NCI-H748 treated with DMSO at 0.1 percent for 48 hours (cell line): Measurements from ENCODE around the gene TXNDC12.
"Not testable (repeated sequence)": the region's sequence is repeated elsewhere in the genome, so short reads cannot be mapped to it uniquely, and the experiment has no call there.

Source experiments
- DNase-seq: peaks from one replicate; lab custom pipeline; 2025; lab: John Stamatoyannopoulos, UW

The TXNDC12 gene

GRCh38 chr1:52055066-52055865, at the start of gene TXNDC12:
Gene TXNDC12 (minus strand): TSS chr1:52055191. CDS start chr1:52055096, 95 bp downstream.
- DNase-seq, result peak; percentile 86

DNA sequence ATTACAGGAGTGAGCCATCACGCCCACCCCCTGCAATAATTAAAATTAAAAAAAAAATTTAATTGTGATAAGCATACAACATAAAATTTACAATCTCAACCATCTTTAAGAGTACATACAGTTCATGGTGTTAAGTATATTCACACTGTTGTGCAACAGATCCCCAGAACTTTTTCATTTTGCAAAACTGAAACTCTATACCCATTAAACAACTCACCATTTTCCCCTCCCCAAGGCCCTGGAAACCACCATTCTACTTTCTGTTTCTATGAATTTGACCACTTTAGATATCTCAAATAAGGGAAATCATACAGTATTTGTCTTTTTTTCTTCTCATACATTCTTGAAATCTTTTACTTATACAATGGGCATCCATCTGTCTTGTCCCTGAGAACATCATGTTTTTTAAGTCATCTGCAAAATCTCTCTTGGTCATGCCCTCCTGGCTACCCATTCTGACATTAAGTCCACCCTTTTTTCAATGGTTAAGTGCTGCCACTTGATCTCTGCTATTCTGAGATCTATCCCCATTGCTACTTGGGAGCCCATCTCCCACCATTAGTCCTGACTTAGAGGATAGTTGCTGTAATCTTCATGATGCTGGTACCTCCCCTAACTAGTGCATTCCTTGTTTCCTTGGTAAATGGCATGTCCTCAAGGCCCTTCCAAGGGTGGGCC, 47.5 kb upstream of the TXNDC12 start:
- no peak for DNase-seq

DNA sequence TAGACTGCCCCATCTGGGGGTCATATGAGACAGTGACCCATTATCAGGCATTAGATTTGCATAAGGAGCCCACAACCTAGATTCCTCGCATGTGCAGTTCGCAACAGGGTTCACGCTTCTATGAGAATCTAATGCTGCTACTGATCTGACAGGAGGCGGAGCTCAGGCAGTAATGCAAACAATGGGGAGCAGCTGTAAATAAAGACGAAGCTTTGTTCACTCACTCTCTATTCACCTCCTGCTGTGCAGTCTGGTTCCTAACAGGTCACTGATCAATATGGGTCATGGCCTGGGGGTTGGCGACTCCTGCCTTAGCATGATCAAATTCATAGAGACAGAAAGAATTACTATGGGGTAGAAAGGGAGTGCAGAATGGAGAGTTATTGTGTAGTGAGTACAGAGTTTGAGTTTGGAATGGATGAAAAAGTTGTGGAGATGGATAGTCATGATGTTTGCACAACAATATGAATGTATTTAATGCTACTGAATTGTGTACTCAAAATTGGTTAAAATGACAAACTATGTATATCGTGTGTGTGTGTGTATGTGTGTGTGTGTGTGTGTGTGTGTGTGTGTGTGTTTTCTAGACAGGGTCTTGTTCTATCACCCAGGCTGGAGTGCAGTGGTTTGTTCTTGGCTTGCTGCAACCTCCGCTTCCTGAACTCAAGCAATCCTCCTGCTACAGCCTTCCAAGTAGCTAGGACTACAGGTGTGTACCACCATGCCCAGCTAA, 43.3 kb upstream of the TXNDC12 start:
- DNase-seq, result peak; percentile 65

DNA sequence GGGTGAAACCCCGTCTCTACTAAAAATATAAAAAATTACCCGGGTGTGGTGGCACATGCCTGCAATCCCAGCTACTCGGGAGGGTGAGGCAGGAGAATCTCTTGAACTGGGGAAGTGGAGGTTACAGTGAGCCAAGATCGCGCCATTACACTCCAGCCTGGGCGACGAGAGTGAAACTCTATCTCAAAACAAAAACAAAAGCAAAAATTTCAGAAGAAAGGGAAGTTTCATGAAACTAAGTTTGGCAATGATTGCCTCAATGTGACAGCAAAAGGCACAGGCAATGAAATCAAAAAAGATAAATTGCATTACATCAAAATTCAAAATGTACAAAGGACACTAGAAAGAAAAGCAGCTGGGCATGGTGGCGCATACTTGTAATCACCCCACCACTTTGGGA, 41.2 kb upstream of the TXNDC12 start:
- DNase-seq, result no peak

- not testable (repeated sequence) for DNase-seq
Measured at GRCh38 chr1:52094300-52094699, 39.3 kb upstream of the TXNDC12 start.

GRCh38 chr1:52087892-52088291, 32.9 kb upstream of the TXNDC12 start:
- DNase-seq, result not testable (repeated sequence)

- DNase-seq, result no peak
Measured at GRCh38 chr1:52080014-52080415, 25.0 kb upstream of the TXNDC12 start.

GRCh38 chr1:52077277-52077676, 22.3 kb upstream of the TXNDC12 start:
- not testable (repeated sequence) for DNase-seq

GRCh38 chr1:52072291-52072690, 17.3 kb upstream of the TXNDC12 start:
- no peak for DNase-seq

DNA sequence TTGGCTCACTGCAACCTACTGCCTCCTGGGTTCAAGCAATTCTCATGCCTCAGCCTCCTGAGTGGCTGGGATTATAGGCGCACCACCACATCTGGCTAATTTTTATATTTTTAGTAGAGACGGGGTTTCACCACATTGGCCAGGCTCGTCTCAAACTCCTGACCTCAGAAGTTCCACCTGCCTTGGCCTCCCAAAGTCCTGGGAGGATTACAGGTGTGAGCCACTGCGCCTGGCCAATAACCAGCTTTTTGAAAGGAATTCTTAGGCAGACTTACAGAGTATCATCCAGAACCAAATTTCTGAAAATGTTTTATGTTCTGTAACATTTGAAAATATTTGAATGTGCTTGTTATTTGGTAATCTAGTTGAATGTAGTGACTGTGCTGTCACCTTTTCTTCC, 15.7 kb upstream of the TXNDC12 start:
- DNase-seq, result no peak

- no peak for DNase-seq
Measured at GRCh38 chr1:52063192-52063591, 8.2 kb upstream of the TXNDC12 start.

- no peak for DNase-seq
Measured at GRCh38 chr1:52060822-52061221, 5.8 kb upstream of the TXNDC12 start.

DNA sequence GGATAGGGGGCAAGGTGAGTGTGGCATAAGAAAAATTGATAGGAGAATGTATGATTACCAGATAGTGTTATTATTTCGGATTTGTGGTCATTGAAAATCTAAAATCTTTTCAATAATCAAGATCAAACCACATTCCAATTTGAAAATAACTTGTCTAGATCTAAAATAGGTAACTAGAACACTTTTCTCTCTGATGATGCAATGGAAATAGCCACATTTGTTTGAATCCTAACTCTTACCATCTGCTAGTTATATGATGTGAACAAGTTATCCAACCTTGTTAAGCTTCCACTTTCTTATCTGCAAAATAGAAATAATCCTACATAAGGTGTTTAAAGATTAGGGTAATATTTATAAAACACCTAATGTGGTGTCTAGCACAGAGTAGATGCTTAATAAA, 4.9 kb upstream of the TXNDC12 start:
- no peak for DNase-seq

DNA sequence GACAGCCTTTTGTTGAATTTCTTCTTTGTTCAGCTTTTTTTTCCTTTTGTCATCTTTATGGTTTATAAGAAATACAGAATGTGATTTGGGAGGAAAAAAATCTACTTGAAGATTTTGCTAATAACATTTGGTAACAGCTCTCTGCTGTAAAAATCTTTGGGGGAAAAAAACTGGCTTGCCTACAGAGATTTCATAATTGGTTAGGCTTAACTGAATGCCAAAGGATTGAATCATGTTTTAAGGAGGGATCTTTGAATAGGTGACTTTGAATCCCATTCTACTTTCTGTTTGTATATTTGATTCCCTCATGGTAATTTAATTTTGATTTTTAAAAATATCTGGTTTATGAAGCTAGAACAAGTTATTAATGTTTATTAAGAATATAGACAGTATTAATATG, 4.3 kb upstream of the TXNDC12 start:
- no peak for DNase-seq

GRCh38 chr1:52057876-52058415, 3.0 kb upstream of the TXNDC12 start:
- DNase-seq, result no peak

DNA sequence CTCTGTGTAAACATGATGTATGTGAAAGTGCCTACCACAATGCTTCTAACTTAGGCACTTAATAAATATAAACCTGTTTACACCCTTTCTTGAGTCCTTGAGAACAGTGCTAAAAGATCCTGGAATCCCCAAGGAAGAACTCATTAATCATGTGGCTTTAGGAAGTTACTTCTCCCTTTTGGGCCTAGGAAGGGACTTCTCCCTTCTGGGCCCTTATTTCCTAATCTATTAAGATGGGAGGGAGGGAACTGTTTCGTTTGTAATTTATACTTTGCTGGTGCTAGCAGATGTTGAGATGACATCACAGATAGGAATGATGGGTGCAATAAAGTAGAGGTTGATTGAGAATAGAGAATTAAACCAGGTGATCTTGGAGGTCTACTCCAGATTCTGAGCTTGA, 2.3 kb upstream of the TXNDC12 start:
- DNase-seq, result no peak

GRCh38 chr1:52056937-52057231, 1.9 kb upstream of the TXNDC12 start:
- DNase-seq, result no peak

DNA sequence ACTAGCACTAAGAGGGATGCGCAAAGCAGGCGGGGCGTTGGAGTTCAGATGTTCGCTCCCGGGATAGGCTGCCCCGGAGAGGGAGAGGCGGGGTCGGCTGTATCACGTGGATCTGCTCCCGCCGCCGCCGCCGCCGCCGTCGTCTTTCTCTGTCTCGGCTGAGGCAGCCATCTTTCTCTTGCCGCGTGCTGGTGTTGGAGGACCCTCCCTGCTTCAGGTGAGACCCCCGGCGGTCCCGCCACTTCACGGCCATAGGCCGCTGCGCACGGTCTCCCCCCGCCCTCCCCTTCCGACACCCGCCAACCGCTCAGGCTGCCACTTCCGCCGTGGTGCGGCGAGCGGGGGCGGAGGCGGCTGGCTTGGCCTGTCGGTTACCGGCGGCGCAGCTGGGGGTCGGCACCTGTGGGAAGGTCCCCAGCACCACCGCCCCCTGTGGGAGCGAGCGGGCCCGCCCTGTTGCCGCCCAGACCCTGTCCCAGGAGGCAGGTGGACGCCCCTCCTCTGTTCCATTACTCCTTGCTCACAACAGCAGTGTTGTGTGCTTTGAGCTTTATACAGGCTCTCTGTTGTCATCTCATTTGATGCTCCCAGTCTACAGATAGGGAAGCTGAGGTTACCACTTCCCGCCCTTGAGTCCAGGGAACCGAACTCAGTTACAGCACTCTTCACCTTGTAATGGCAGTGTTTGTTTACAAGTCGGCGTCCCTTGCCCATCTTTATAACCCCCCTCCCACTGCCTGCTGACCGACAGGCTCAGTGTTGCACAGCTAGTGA, 1.4 kb upstream of the TXNDC12 start, which contains the start of gene BTF3L4:
Gene BTF3L4 (plus strand): TSS at position 133 of the 774 bp plus-strand sequence. CDS start 3,553 bp downstream, outside the sequence.
- peak; percentile 91 for DNase-seq

DNA sequence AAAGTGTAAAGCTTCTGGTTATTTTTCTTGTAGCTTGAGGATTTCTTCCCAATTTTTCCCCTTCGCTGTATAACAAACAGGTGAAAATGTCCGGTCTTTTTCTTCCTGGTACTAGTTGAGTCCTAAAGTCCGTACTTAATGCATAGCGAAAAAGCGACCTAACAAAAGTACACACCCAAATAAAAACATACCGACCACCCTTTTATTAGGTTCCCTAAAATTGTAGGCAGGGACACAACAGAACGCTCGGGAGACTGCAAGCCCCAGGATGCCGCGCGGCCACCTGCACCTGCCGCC, 823 bp upstream of the TXNDC12 start:
- DNase-seq, result no peak

- no peak for DNase-seq
Measured at GRCh38 chr1:52054496-52055065, 410 bp downstream of the TXNDC12 start.

GRCh38 chr1:52053862-52054261, 1.1 kb downstream of the TXNDC12 start:
- DNase-seq, result no peak

DNA sequence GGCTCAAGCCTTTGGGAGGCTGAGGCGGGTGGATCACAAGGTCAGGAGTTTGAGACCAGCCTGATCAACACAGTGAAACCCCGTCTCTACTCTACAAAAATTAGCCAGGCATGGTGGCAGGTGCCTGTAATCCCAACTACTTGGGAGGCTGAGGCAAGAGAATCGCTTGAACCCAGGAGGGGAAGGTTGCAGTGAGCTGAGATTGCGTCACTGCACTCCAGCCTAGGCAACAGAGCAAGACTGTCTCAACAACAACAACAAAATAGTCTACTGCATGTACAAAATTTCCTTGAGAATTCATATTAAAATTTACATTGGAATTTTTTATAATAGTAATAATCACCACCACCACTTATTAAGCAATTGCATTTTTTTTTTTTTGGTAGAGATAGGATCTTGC, 5.7 kb downstream of the TXNDC12 start:
- DNase-seq, result not testable (repeated sequence)
